ENCODE results near the gene NRL. TPM values are rescaled to one million over a fixed set of nuclear protein-coding genes. Genes with fewer than 3 reads are reported as not detected.

Gene NRL
- total RNA-seq, 1 donor: 0.86 TPM

GRCh38 chr14:24057271-24057670, 57.5 kb downstream of the NRL start:
- no peak for TF ChIP-seq CTCF (IDR thresholded peaks at IDR 0.05; ENCODE audit: insufficient read depth, low read depth, low read length)

GRCh38 chr14:24056800-24057184, 58.0 kb downstream of the NRL start:
- H3K4me3 ChIP-seq (ENCODE audit: low read depth, low read length): no peak overlapping the region
- no peak for TF ChIP-seq CTCF (IDR thresholded peaks at IDR 0.05; ENCODE audit: insufficient read depth, low read depth, low read length)
- no peak for DNase-seq (ENCODE audit: low read depth)

More at GRCh38 chr14:24057271-24057670, 57.5 kb downstream of the NRL start:
- no peak overlapping the region for H3K4me3 ChIP-seq (ENCODE audit: low read depth, low read length)
- no peak for DNase-seq (ENCODE audit: low read depth)

GRCh38 chr14:24055971-24056799, 58.6 kb downstream of the NRL start:
- no peak for TF ChIP-seq CTCF (IDR thresholded peaks at IDR 0.05; ENCODE audit: insufficient read depth, low read depth, low read length)
- H3K4me3 ChIP-seq (ENCODE audit: low read depth, low read length): no peak overlapping the region
- no peak for DNase-seq (ENCODE audit: low read depth)

- DNase-seq (ENCODE audit: low read depth): no peak
- no peak for TF ChIP-seq CTCF (IDR thresholded peaks at IDR 0.05; ENCODE audit: insufficient read depth, low read depth, low read length)
- H3K4me3 ChIP-seq (ENCODE audit: low read depth, low read length): no peak overlapping the region
Measured at GRCh38 chr14:24054646-24055045, 60.1 kb downstream of the NRL start.

- H3K4me3 ChIP-seq (ENCODE audit: low read depth, low read length): no peak overlapping the region
- no peak for DNase-seq (ENCODE audit: low read depth)
- TF ChIP-seq CTCF (IDR thresholded peaks at IDR 0.05; ENCODE audit: insufficient read depth, low read depth, low read length): no peak
Measured at GRCh38 chr14:24054324-24054641, 60.5 kb downstream of the NRL start.

GRCh38 chr14:24053548-24054323, 61.0 kb downstream of the NRL start:
- TF ChIP-seq CTCF (IDR thresholded peaks at IDR 0.05; ENCODE audit: insufficient read depth, low read depth, low read length): no peak
- no peak overlapping the region for H3K4me3 ChIP-seq (ENCODE audit: low read depth, low read length)
- DNase-seq (ENCODE audit: low read depth): no peak

Data from fibroblast of villous mesenchyme (primary cell).